Body of pancreas (tissue), 4 donors: ENCODE data around the gene SEMA3E. TPM values are rescaled to one million over a fixed set of nuclear protein-coding genes. Genes with fewer than 3 reads are reported as not detected.

Experiments used
- ATAC-seq: fragments of 150-250 bp; one replicate; pipeline ENCODE4 v1.9.1; 2016
- DNase-seq, 4 donors: peaks; one replicate each; pipeline ENCODE4 v3.0.0-alpha.2; 2019
- H3K27ac ChIP-seq, 4 donors: fragments of 200-600 bp; sonication (generic); 1 replicate in 3 of 4; 2 replicates in 1 of 4; pipeline versions ENCODE4 v1.5.1 to v1.6.1; 2016 to 2019; ENCODE audit warnings: mild to moderate bottlenecking in 1 of 4, mixed read lengths in 1 of 4, moderate library complexity in 1 of 4
- H3K27me3 ChIP-seq, 2 donors: fragments of 200-600 bp; sonication (generic); one replicate each; pipeline ENCODE4 v1.6.0; 2016; ENCODE audit warnings: mild to moderate bottlenecking in 1 of 2
- H3K36me3 ChIP-seq, 2 donors: fragments of 200-600 bp; sonication (generic); replicated peaks in 1 of 2; 2 replicates each; pipeline ENCODE4 v1.5.1; 2016; ENCODE audit warnings: low read depth in 2 of 2; ENCODE audit not compliant: insufficient read depth in 1 of 2
- H3K4me1 ChIP-seq: fragments of 200-600 bp; sonication (generic); one replicate; pipeline ENCODE4 v1.6.0; 2016
- H3K4me3 ChIP-seq, 2 donors: fragments of 200-600 bp; sonication (generic); 1 replicate in 1 of 2; 2 replicates in 1 of 2; pipeline ENCODE4 v1.5.1; 2016 to 2019
- H3K9me3 ChIP-seq, 3 donors: fragments of 200-600 bp; sonication (generic); 1 replicate in 2 of 3; 2 replicates in 1 of 3; pipeline ENCODE4 v1.5.1; 2016
- CTCF ChIP-seq, 7 experiments: fragments of 450-650 bp in 4 of 7; fragments of 200-600 bp in 3 of 7; sonication (generic) in 3 of 7; IDR thresholded peaks; one replicate each; pipeline ENCODE4 v1.5.1; 2016 to 2019; ENCODE audit warnings: antibody characterized with exemption in 7 of 7
- POLR2A ChIP-seq, 3 donors: fragments of 450-650 bp; IDR thresholded peaks; one replicate each; pipeline ENCODE4 v1.6.1; 2016; ENCODE audit warnings: antibody characterized with exemption in 3 of 3, mild to moderate bottlenecking in 2 of 3
- WGBS, 2 donors: methylation state at CpG; one replicate each; pipeline ENCODE4 v1.1.5; 2017; 5-methylcytosine and 5-hydroxymethylcytosine counted together
- intact Hi-C: fragments of 100-400 bp; cut with DNase I; formaldehyde crosslinking; loops from one replicate; pipeline ENCODE4 v1.15.1; 2023
- total RNA-seq, 2 donors: library from RNA; depleted of rRNA; stranded (reverse); fragments of >200 nt; gene quantifications; one replicate each; pipeline ENCODE4 v1.1.0, GENCODE V29; 2016

The SEMA3E gene
- total RNA-seq, 2 donors from 2014 or later: under 0.01 to 20.5 TPM

GRCh38 chr7:83629117-83629880 lies 19.6 kb downstream of the SEMA3E start:
- H3K4me1 ChIP-seq: no peaks in the 10 kb centered on the region
- intact Hi-C loops: no loop called here
- H3K4me3 ChIP-seq: no peak overlapping the region
- no peaks in the 10 kb centered on the region for H3K27me3 ChIP-seq
- H3K9me3 ChIP-seq: no peaks in the 10 kb centered on the region
- whole genome bisulfite sequencing, 2 donors: 62 to 78% methylated on average over 8 to 12 of the region's 12 CpGs
- no peaks in the 10 kb centered on the region for H3K36me3 ChIP-seq
- TF ChIP-seq CTCF (IDR thresholded peaks at IDR 0.05) (no peak), POLR2A (IDR thresholded peaks at IDR 0.05) (no peak)
- no peak for ATAC-seq
- DNase-seq: no peak
- no peak overlapping the region for H3K27ac ChIP-seq

GRCh38 chr7:83617858-83618257 lies 31.1 kb downstream of the SEMA3E start:
- no peak overlapping the region for H3K27ac ChIP-seq
- H3K4me1 ChIP-seq: no peaks in the 10 kb centered on the region
- TF ChIP-seq POLR2A (IDR thresholded peaks at IDR 0.05): no peak
- no peak for TF ChIP-seq CTCF (IDR thresholded peaks at IDR 0.05)
- H3K36me3 ChIP-seq: no peaks in the 10 kb centered on the region
- H3K4me3 ChIP-seq: no peak overlapping the region
- intact Hi-C loops: no loop called here
- DNase-seq (no peak), ATAC-seq (no peak)
- H3K9me3 ChIP-seq: no peaks in the 10 kb centered on the region
- H3K27me3 ChIP-seq: no peaks in the 10 kb centered on the region

GRCh38 chr7:83614112-83614511 lies 34.8 kb downstream of the SEMA3E start:
- WGBS, 2 donors: 32 to 38% methylated on average over 3 of the region's 3 CpGs
- intact Hi-C loops: no loop called here
- no peaks in the 10 kb centered on the region for H3K36me3 ChIP-seq
- DNase-seq: no peak
- no peaks in the 10 kb centered on the region for H3K27me3 ChIP-seq
- no peaks in the 10 kb centered on the region for H3K4me1 ChIP-seq
- ATAC-seq: no peak
- no peaks in the 10 kb centered on the region for H3K9me3 ChIP-seq
- no peak for TF ChIP-seq CTCF (IDR thresholded peaks at IDR 0.05)
- no peak for TF ChIP-seq POLR2A (IDR thresholded peaks at IDR 0.05)
- no peak overlapping the region for H3K4me3 ChIP-seq
- H3K27ac ChIP-seq: no peak overlapping the region

- no peak for ATAC-seq
- intact Hi-C loops: no loop called here
Measured at GRCh38 chr7:83613232-83613631, 35.7 kb downstream of the SEMA3E start.

More at GRCh38 chr7:83613232-83613631, 35.7 kb downstream of the SEMA3E start:
- no peak overlapping the region for H3K27ac ChIP-seq
- no peak for DNase-seq
- no peaks in the 10 kb centered on the region for H3K27me3 ChIP-seq
- TF ChIP-seq POLR2A (IDR thresholded peaks at IDR 0.05) (no peak), CTCF (IDR thresholded peaks at IDR 0.05) (no peak)
- H3K4me1 ChIP-seq: no peaks in the 10 kb centered on the region
- no peaks in the 10 kb centered on the region for H3K36me3 ChIP-seq
- H3K9me3 ChIP-seq: no peaks in the 10 kb centered on the region
- H3K4me3 ChIP-seq: no peak overlapping the region
